Kidney (tissue), 14 donors: ENCODE measurements around the gene UROS. TPM values are rescaled to one million over a fixed set of nuclear protein-coding genes. Genes with fewer than 3 reads are reported as not detected.

Source experiments
- DNase-seq, 5 donors: peaks; one replicate each; pipeline ENCODE4 v3.0.0-alpha.2; 2013 to 2020
- FAIRE-seq: peaks from 2 replicates; lab custom pipeline; 2012; peaks lifted over from hg19 to GRCh38; lab: Jason Lieb, UNC
- H3K27ac ChIP-seq, 2 donors: one replicate each; pipeline ENCODE4 v1.7.0; 2013; ENCODE audit warnings: low read depth in 2 of 2, low read length in 2 of 2, inconsistent platforms in 1 of 2
- H3K27me3 ChIP-seq: one replicate; pipeline ENCODE4 v1.7.1; 2013; ENCODE audit warnings: low read length, inconsistent platforms; ENCODE audit not compliant: control insufficient read depth, insufficient read depth
- H3K36me3 ChIP-seq, 3 donors: one replicate each; pipeline versions ENCODE4 v1.7.0 to v1.7.1; 2013; ENCODE audit warnings: low read length in 3 of 3, control low read depth in 1 of 3, inconsistent platforms in 1 of 3; ENCODE audit not compliant: insufficient read depth in 3 of 3, control insufficient read depth in 2 of 3
- H3K4me1 ChIP-seq, 3 donors: one replicate each; pipeline versions ENCODE4 v1.7.0 to v1.7.1; 2013; ENCODE audit warnings: low read length in 3 of 3, inconsistent platforms in 1 of 3, low read depth in 1 of 3; ENCODE audit not compliant: control insufficient read depth in 2 of 3, insufficient read depth in 2 of 3
- H3K4me3 ChIP-seq, 3 donors: one replicate each; pipeline versions ENCODE4 v1.7.0 to v1.8.1; 2013; ENCODE audit warnings: low read length in 3 of 3, control low read depth in 1 of 3, inconsistent platforms in 1 of 3
- H3K9ac ChIP-seq, 3 donors: one replicate each; pipeline versions ENCODE4 v1.7.0 to v1.7.1; 2013; ENCODE audit warnings: low read length in 3 of 3, control low read depth in 1 of 3, inconsistent platforms in 1 of 3
- H3K9me3 ChIP-seq, 3 donors: one replicate each; pipeline versions ENCODE4 v1.7.0 to v1.7.1; 2013; ENCODE audit warnings: low read length in 3 of 3, control low read depth in 1 of 3, inconsistent platforms in 1 of 3; ENCODE audit not compliant: control insufficient read depth in 2 of 3, insufficient read depth in 1 of 3
- intact Hi-C: fragments of 100-400 bp; cut with DNase I; formaldehyde crosslinking; loops from one replicate; pipeline ENCODE4 v1.11.1; 2022
- polyA plus RNA-seq: library from polyadenylated mRNA; stranded (reverse); fragments of 350-450 nt; fragmentation: Illumina TruSeq; extraction: RNeasy Lipid Tissue Mini Kit (QIAGEN cat#74804); gene quantifications from one replicate; pipeline ENCODE4 v1.2.3, GENCODE V29; 2014; ENCODE audit warnings: low read depth, low replicate concordance; ENCODE audit not compliant: insufficient read depth
- total RNA-seq: library from RNA; stranded (reverse); fragmentation: NEBNext Ultra II Directional; extraction: Animal tissue kit (Norgen Biotek cat#: 25700); gene quantifications from one replicate; pipeline ENCODE4 v1.2.1, GENCODE V29; 2021
- TF ChIP-seq, protein P1 (sequence below): IDR thresholded peaks from 3 replicates; pipeline ENCODE4 v1.5.1; 2012; ENCODE audit warnings: mild to moderate bottlenecking, moderate library complexity, borderline replicate concordance; ENCODE audit not compliant: insufficient read depth; ENCODE audit errors: extremely low read depth
- donor health status: control.
- donor health status: control.
- donor health status: control.
- donor health status: control.
- donor health status: control.
- donor health status: DM: yes; HTN: yes; CAD: no.
- donor health status: Normal renal cell carcinoma (clear cell type).

UROS gene
- total and polyA plus RNA-seq, 2 donors from 2014 or later: 42.1 to 81.7 TPM

DNA sequence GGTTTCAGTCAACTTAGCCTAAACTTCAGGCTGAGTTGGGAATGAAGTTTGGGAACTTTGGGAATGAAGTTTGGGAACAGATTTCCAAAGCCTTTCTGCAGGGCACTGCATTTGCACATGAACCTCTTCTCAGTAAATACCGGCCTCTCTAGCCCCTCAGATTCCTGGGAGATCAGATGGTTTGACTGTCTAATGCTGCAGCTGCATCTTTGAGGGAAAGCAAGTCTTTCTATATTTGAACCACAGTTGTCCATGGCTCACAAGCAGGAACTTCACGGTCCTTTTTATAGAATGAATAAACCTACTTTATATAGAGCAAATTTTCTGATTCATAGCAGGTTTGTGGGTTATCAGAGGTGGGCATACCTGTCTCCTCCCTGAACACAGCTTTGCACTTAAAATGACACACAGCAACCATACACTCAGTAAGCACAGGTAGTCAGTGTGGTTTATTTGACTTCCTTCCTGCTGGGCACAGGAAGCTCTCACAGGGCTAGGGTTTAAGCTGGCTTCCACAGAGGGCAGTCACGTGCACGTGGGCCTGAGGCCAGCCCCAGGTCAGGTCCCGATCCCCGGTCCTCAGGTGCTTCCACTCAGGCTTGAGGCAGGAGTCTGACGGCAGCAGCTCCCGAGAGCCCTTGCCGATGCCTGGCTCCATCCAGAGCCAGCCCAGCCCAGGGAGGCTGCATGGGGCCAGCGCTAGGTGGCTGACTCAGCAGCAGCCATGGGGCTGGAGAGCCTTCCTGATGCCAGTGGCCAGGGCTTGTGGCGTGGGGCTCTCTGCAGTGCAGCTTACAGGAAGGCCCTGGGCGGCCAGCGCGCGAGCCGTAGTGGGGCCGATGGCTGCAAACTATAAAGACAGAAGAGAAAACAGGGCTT, 34.7 kb downstream of the UROS start:
- intact Hi-C loops: no loop called here
- DNase-seq (no peak), FAIRE-seq (no peak)
- no peak overlapping the region for H3K4me3 ChIP-seq
- no peaks in the 10 kb centered on the region for H3K9me3 ChIP-seq
- no peak overlapping the region for H3K27ac ChIP-seq
- H3K36me3 ChIP-seq: peaks cover 0 to 7% (median 0%) of the 10 kb centered on the region in 3 donors
- TF ChIP-seq, protein P1, sequence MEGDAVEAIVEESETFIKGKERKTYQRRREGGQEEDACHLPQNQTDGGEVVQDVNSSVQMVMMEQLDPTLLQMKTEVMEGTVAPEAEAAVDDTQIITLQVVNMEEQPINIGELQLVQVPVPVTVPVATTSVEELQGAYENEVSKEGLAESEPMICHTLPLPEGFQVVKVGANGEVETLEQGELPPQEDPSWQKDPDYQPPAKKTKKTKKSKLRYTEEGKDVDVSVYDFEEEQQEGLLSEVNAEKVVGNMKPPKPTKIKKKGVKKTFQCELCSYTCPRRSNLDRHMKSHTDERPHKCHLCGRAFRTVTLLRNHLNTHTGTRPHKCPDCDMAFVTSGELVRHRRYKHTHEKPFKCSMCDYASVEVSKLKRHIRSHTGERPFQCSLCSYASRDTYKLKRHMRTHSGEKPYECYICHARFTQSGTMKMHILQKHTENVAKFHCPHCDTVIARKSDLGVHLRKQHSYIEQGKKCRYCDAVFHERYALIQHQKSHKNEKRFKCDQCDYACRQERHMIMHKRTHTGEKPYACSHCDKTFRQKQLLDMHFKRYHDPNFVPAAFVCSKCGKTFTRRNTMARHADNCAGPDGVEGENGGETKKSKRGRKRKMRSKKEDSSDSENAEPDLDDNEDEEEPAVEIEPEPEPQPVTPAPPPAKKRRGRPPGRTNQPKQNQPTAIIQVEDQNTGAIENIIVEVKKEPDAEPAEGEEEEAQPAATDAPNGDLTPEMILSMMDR: no peak
- H3K9ac ChIP-seq: no peak overlapping the region
- no peaks in the 10 kb centered on the region for H3K27me3 ChIP-seq
- H3K4me1 ChIP-seq: peaks cover 0 to 5% (median 4%) of the 10 kb centered on the region in 3 donors

DNA sequence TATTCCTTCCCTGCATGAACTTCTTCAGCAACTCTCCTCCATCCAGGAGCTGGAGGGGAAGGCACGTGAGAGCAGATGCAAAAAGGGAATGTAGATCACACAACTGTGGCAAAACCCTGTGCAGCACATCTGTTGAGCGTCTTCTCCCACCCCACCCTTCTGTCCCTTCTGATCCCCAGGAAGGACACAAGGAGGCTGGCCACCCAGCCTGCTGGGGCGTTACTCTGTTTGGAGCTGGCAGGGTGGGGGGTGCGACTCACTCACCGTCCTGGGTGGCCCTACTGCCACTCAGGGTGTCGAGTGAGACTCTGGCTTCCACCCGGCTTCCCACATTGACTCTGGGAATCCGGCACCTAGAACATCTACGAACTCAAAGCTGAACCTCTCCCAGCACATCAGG, 37.3 kb downstream of the UROS start:
- peaks cover 0 to 5% (median 4%) of the 10 kb centered on the region in 3 donors for H3K4me1 ChIP-seq

DNA sequence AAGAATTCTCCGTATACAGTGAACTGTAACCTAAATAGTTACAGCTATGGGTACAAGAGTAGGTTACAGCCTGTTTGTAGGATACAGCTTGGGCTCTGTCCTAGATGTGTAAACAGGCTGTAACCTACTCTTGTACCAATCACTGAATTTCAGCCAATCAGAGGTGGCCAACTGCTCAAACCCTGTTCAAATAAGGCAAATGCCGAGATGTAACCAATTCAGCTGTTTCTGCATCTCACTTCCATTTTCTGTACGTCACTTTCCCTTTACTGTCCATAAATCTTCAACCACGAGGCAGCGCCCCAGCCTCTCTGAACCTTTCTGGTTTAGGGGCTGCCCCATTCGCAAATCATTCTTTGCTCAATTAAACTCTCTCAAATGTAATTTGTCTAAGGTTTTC, 39.1 kb downstream of the UROS start:
- Histone ChIP-seq H3K9ac (no peak overlapping the region), H3K4me3 (peak overlapping the region in 1 of 3 donors; percentile 5), H3K27me3 (no peaks in the 10 kb centered on the region), H3K4me1 (peaks cover 4 to 7% (median 5%) of the 10 kb centered on the region in 3 donors), H3K27ac (no peak overlapping the region), H3K9me3 (peaks cover 0 to 8% (median 0%) of the 10 kb centered on the region in 3 donors), H3K36me3 (no peaks in the 10 kb centered on the region)
- intact Hi-C loops: no loop called here
- DNase-seq (peak in 2 of 5 donors; percentile 33 to 55), FAIRE-seq (no peak)
- TF ChIP-seq, protein P1: no peak

More for the DNA sequence above, 37.3 kb downstream of the UROS start:
- Histone ChIP-seq H3K27me3 (no peaks in the 10 kb centered on the region), H3K9me3 (no peaks in the 10 kb centered on the region), H3K36me3 (no peaks in the 10 kb centered on the region), H3K27ac (no peak overlapping the region), H3K9ac (no peak overlapping the region), H3K4me3 (no peak overlapping the region)
- TF ChIP-seq, protein P1: no peak
- FAIRE-seq: no peak
- intact Hi-C loops: no loop called here
- DNase-seq: no peak
